Measurements from ENCODE around the gene DOCK3.

DNA sequence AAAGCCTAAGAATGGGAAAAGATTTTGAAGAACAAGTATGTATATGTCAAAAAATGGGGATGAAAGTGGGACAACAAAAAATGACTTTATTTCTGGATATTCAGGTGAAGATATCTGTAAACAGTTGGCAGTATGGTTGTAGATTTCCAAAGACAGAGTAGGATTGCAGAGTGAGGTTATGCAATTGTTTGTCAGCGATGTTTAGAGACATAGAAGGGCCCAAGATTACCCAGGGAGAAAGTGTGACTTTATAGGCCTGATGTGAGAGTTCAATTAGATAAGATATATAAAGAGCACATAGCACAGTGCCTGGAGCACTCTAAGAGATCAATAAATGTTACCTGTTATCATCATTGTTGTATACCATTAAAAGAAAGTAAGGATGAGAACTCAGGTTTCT is 319.8 kb downstream of the DOCK3 start:
- TF ChIP-seq, protein P1, sequence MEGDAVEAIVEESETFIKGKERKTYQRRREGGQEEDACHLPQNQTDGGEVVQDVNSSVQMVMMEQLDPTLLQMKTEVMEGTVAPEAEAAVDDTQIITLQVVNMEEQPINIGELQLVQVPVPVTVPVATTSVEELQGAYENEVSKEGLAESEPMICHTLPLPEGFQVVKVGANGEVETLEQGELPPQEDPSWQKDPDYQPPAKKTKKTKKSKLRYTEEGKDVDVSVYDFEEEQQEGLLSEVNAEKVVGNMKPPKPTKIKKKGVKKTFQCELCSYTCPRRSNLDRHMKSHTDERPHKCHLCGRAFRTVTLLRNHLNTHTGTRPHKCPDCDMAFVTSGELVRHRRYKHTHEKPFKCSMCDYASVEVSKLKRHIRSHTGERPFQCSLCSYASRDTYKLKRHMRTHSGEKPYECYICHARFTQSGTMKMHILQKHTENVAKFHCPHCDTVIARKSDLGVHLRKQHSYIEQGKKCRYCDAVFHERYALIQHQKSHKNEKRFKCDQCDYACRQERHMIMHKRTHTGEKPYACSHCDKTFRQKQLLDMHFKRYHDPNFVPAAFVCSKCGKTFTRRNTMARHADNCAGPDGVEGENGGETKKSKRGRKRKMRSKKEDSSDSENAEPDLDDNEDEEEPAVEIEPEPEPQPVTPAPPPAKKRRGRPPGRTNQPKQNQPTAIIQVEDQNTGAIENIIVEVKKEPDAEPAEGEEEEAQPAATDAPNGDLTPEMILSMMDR (IDR thresholded peaks at IDR 0.05; ENCODE audit: extremely low read depth in 1 of 2, insufficient read depth in 1 of 2, low read depth in 1 of 2, low read length in 2 of 2): no peak
- TF ChIP-seq EZH2 (IDR thresholded peaks at IDR 0.05; ENCODE audit: borderline replicate concordance, low read depth, low read length, severe bottlenecking) (no peak), POLR2A (IDR thresholded peaks at IDR 0.05; ENCODE audit: low read depth, low read length) (no peak), FOS (IDR thresholded peaks at IDR 0.05; ENCODE audit: borderline replicate concordance, insufficient read depth, low read length) (no peak), POLR2AphosphoS5 (IDR thresholded peaks at IDR 0.05; ENCODE audit: insufficient read depth, low read depth, low read length) (no peak)
- TF ChIP-seq, protein P2, sequence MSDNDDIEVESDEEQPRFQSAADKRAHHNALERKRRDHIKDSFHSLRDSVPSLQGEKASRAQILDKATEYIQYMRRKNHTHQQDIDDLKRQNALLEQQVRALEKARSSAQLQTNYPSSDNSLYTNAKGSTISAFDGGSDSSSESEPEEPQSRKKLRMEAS (IDR thresholded peaks at IDR 0.05; ENCODE audit: insufficient read depth, insufficient read length): no peak

Data from endothelial cell of umbilical vein (primary cell).